GM21515 (cell line): Measurements from ENCODE around the gene MXRA7.
"Not testable (repeated sequence)": the region's sequence is repeated elsewhere in the genome, so short reads cannot be mapped to it uniquely, and the experiment has no call there.

Experiments used
- ATAC-seq: cut with Tn5 transposase; IDR thresholded peaks from one replicate; pipeline ENCODE4 v1.9.1; 2021; ENCODE audit not compliant: unreplicated experiment

MXRA7 gene

DNA sequence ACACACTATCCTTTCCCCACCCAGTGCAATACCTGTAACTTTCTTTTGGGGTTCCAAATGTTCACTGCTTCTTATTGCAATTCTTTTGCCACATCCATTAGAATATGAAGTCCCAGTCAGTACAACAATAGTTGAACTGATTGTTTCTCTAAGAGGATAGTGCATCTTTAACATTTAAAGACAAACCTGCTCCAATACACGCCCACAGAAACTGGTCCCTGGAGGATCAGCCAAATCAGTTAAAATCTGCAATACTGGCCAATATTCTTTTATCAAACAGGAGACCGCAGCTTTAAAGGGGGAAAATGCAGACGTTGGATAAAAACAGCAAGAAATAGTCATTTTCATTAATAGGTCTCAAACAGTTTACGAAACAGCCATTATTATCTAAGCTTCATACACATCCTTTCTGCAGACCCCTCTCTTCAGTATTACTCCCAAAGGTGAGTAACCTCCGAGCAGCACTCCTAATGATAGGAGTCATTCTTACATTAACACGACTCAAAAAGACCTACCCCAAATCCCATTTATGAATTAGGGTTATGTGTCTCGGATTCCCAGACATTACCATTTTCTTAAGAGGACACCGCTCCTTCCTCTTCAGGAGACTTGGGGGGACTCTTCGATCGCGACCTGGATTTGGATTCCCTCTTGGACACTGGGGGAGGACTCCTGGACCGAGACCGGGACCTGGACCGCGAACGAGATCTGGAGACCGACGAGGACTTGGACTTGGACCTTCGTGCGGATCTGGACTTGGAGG is 25.0 kb upstream of the MXRA7 start:
- ATAC-seq = no peak

GRCh38 chr17:76735006-76735405 is 24.2 kb upstream of the MXRA7 start:
- no peak for ATAC-seq

GRCh38 chr17:76734080-76734840 is 23.5 kb upstream of the MXRA7 start:
- ATAC-seq = no peak

GRCh38 chr17:76733618-76733957 is 22.8 kb upstream of the MXRA7 start:
- no peak for ATAC-seq

- no peak for ATAC-seq
Measured at GRCh38 chr17:76732734-76733617, 22.2 kb upstream of the MXRA7 start.

- ATAC-seq = not testable (repeated sequence)
Measured at GRCh38 chr17:76731800-76732733, 21.3 kb upstream of the MXRA7 start.

- ATAC-seq = no peak
Measured at GRCh38 chr17:76727745-76728456, 17.1 kb upstream of the MXRA7 start.

GRCh38 chr17:76726776-76727718 is 16.3 kb upstream of the MXRA7 start, which contains the start of gene METTL23:
TSS of gene METTL23 (plus strand) at chr17:76726839. CDS start at chr17:76729711, 2,872 bp downstream.
- peak; percentile 48 for ATAC-seq

DNA sequence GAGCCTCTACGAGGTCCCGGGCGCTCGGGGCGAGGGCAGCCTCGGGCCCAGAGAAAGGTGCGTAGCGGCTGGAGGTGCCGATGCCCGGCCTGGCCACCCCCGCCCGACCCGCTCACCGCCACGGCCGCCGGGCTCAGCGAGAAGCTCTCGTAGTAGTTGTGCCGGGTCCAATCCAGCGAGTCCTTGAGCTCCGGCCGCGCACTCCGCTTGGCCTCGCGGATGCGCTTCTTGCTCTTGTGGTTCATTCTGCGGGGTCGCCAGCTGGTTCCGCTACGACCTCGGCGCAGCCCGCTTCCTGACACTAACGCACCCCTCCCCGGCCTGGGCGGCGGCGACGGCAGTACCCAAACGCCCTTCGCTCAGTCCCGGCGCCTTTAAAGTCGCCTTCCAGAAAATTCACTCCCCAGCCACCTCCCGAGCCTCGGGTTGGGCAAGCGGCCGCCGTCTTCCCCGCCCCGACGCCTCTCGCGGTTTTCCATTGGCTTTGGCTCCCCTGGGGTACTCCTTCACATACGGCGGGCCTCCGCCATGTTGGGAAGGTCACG is 15.5 kb upstream of the MXRA7 start, which contains the start of gene JMJD6:
JMJD6 (minus strand) TSS at position 376 of the 545 bp plus-strand sequence; CDS start at position 245, 131 bp downstream.
- ATAC-seq = peak; percentile 65

DNA sequence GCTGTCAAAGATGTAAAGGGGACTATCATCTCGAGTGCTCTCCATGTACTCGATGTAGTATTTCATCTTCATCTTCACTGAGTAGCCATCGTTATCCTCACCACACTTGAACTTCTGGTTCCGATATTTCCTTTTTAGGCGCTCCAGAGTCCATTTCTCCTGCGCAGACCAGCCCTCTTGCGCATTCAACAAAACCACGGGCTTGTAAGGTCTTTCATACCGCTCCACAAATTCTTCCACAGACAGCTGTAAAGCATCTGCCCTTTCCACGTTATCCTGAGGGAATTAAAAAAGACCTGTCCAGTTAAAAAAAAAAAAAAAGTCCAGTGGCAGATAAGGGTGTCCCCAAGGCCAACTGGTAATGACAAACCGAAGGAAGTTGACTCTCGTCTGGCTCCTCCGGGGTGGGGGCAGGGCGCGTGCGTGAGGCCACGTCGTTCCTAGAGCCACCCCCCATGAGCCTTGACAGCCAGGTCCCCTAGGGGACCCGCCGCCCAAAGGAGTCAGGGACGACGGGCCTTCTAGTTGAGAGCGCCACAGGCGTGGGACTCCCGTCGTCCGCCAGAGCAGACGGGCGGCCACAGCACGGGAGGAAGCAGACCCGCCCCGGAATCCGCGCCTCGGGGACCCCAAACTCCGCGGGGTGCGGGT is 14.9 kb upstream of the MXRA7 start:
- peak; percentile 14 for ATAC-seq

DNA sequence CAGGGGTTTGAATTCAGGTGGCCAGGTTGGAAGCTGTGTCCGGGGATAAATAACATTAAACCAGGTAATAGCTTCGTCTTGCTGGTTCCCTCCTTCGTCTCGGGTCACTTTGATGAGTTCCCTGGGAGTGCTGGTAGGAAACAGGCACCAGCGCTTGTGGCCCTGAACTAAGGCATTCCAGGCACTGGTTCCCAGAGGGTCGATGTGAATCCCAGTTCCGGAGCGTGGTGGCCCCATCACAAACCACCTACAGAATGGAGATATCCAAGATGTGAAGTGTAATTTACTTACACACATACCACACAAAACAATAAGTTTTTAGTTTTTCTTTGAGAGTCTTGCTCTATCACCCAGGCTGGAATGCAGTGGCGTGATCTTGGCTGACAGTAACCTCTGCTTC is 13.0 kb upstream of the MXRA7 start:
- no peak for ATAC-seq

DNA sequence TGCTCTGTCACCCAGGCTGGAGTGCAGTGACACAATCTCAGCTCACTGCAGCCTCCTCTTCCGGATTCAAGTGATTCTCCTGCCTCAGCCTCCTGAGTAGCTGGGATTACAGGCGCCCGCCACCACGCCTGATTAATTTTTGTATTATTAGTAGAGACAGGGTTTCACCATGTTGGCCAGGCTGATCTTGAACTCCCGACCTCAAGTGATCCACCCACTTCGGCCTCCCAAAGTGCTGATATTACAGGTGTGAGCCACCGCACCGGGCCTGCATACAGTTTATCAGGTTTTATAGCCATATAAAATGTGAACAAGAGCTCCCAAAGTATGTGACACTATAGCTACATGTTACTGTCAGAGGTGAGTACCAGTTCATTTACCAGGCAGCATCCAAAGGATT is 12.2 kb upstream of the MXRA7 start:
- ATAC-seq = not testable (repeated sequence)

GRCh38 chr17:76722279-76722678 is 11.5 kb upstream of the MXRA7 start:
- ATAC-seq = no peak

DNA sequence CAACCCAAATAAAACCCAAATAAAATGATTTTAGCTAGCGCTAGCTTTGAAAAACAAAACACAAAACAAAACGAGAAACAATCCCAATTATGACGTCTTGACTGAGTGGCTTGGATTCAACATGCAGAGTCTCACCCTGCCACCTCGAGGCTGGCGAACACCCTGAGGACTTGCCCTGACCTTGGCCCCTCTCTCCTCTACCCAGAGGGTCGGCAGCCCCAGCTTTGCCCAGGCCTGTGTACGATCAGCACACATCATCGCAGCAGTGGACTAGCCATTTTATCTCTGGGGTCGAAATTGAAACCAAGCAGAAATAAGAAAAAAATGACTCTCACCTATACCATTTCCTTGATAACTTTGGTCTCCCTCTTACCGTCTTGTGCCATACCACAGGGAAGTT is 10.7 kb upstream of the MXRA7 start:
- ATAC-seq = no peak

- ATAC-seq = no peak
Measured at GRCh38 chr17:76720941-76721340, 10.2 kb upstream of the MXRA7 start.

DNA sequence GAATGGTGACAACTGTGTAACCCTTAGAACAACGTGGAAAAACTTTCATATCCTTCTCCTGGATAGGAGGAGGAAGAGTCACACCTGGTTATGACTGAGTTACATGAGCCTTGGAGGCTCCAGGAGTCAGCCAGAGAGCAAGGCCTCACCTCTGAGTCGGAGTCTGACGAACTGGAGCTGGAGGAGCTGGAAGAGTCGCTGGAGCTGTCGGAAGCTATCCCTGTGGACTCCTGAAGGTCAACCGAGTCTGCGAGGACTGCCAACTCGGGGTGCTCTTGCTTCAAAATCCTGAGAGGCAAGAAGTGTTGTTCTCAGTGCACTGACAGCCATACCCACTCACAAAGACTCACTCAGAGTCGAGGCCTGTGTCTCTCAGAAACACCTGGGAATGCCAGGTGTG is 9.4 kb upstream of the MXRA7 start:
- ATAC-seq = no peak

- no peak for ATAC-seq
Measured at GRCh38 chr17:76718516-76718915, 7.8 kb upstream of the MXRA7 start.

GRCh38 chr17:76716839-76717215 is 6.1 kb upstream of the MXRA7 start:
- no peak for ATAC-seq
